ENCODE measurements around the gene GPR65.
"Not testable (repeated sequence)": the region's sequence is repeated elsewhere in the genome, so short reads cannot be mapped to it uniquely, and the experiment has no call there.

GPR65 gene

DNA sequence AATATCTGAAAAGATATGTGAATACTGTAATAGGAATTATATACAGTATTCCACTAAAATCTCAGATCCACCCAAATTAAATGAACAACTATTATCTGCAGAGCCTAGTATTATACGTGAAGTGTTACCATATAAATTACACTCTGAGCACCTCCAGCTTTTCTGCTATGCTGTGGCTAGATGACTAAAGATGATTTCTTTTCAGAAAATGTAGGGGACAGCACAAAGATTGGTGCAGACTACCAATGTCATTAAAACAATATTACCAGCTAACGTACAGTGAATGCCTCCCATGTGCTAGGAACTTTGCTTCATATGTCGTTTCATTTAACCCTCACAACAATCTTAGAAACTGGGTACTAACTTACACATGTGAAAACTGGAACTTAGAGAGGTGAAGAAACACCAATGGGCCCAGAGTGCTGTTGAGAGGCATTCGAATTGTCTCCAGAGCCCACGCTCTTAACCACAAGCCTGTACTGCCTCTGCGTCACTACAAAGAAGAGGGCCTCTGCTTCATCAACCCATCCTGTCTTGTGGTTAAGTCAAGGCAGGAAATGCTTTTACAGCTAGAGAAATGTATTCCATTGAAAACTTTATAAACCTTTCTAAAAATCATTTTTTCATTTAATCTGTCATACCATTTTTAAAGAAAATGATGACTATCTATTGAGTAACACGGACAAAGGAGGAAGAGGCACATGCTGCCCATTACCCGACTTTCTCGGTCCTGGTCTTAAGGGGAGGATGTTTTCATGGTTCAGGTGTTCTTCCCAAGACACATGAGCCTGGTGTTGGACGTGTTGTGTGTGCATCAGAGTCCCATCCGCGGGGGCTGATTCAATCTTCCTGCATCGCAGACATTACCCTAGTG, 1.3 kb downstream of the GPR65 start:
- DNase-seq: no peak

GRCh38 chr14:88007608-88008007, 2.7 kb downstream of the GPR65 start:
- DNase-seq: no peak

DNA sequence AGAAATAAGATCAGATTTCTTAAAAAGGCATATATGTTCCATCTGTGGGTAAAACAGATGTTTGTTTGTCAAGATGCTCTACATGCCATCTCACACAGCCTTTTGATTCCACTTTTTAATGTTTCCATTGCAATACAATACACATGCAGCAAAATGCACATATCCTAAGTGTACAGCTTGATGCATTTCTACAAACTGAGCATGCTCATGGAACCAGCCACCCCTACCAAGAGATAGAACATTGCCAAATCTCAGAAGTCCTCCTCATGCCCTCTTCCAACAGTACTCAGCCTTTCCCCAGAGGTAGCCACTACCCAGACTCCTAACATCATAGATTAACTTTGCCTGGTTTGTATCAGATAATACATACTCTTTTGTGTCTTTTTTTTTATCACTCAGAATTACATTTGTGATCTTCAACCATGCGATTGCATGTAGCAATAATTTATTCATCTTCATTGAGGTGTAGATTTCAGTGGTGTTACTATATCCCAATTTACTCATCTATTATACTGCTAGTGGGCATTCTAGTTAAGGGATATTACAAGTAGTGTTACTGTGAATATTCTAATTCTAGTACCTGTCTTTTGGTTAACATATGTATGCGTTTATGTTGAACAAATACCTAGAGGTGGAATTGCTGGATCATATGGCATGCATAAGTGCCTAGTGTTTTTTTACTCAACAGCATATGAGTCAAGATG, 3.3 kb downstream of the GPR65 start:
- no peak for DNase-seq

- no peak for DNase-seq
Observed at GRCh38 chr14:88009486-88009885, 4.6 kb downstream of the GPR65 start.

GRCh38 chr14:88010331-88010730, 5.4 kb downstream of the GPR65 start:
- DNase-seq: no peak

- DNase-seq: no peak
Observed at GRCh38 chr14:88012495-88012894, 7.6 kb downstream of the GPR65 start.

- peak; percentile 62 for DNase-seq
Observed at GRCh38 chr14:88013750-88014349, 8.9 kb downstream of the GPR65 start.

DNA sequence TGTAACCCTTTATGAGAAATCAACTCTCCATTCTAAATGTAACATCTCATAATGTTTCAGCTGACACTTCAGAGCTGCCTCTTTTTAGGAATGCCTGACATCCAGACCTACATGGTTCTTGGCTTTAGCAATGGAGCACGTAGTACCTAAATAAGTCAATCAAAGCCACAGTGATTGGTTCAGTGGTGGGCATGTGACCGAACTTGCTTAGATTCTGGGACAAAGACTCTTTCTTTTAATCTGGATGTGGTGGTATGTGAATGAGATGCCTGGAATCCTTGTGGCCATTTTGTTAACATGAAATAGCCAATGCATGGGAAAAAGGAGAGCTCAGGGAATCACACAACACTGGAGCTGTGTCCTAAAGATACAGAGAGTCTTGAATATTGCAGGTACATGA, 11.8 kb downstream of the GPR65 start:
- DNase-seq: no peak

- DNase-seq: no peak
Observed at GRCh38 chr14:88017535-88017934, 12.6 kb downstream of the GPR65 start.

GRCh38 chr14:88023658-88024187, 18.8 kb downstream of the GPR65 start:
- DNase-seq: no peak

DNA sequence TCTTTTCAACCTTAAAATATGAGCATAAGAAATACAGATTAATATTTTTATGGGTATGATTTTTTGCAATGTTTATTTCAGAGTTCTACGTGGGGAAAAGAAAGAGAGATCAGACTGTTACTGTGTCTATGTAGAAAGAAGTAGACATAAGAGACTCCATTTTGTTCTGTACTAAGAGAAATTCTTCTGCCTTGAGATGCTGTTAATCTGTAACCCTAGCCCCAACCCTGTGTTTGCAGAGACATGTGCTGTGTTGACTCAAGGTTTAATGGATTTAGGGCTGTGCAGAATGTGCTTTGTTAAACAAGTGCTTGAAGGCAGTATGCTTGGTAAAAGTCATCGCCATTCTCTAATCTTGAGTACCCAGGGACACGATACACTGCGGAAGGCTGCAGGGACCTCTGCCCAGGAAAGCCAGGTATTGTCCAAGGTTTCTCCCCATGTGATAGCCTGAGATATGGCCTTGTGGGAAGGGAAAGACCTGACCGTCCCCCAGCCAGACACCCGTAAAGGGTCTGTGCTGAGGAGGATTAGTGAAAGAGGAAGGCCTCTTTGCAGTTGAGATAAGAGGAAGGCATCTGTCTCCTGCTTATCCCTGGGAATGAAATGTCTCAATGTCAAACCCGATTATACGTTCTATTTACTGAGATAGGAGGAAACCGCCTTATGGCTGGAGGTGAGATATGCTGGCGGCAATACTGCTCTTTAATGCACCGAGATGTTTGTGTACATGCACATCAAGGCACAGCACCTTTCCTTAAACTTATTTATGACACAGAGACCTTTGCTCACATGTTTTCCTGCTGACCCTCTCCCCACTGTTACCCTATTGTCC, 19.5 kb downstream of the GPR65 start:
- not testable (repeated sequence) for DNase-seq

DNA sequence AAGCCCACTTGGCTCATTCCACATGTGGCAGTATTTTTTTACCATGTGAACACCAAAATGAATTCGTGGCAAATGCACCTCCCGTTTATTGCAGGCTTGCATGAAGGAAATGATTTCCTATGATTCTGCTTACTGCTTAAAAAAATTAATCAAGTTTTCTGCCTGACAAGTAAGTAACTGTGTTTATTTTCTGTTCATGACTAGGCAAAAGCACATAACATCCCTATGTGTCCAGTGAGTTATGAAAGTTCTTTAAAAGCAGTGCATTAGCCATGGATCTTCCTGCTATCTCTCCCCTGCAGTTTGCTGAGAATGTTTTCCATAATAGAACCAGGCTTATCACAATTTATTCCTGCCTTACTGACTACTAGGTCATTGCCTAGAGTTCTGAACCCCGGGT, 20.4 kb downstream of the GPR65 start:
- no peak for DNase-seq

DNA sequence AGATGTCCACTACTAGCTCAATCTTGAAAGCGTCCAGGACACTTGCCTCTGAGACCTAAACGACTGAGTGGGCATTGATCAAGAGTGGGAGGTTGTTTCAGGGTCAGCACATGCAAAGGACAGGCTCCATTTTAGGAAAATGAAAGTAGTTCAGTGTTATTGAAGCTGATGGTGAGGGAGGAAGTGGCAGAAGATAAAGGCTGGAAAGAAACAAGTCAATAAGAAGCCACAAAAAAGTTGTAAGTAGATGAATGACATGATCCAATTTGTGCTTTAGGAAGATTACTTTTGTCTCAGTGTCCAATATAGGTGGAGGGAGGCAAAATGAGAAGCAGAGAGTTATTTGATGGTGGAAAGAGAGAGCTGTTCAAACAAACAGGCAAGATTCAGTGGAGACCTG, 22.0 kb downstream of the GPR65 start:
- no peak for DNase-seq

- no peak for DNase-seq
Observed at GRCh38 chr14:88029500-88029899, 24.6 kb downstream of the GPR65 start.

- DNase-seq: no peak
Observed at GRCh38 chr14:88030079-88030478, 25.1 kb downstream of the GPR65 start.

DNA sequence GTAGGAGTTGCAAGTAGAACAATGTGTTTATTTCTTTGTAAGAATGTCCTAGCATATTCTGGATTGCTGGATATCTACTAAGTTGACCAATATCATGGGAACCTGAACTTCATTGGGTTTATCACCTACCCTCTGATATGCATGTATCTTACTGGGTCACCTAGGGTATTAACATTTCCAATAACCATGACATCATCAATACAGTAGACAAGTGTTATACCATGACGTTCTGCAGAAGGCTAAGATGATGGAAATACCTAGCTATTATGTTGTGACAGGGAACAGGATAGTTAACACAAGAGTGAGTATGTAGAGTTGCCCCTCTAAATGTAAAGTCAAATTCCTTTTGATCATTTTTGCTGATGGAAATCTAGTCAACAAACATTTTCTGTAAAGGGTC, 26.0 kb downstream of the GPR65 start:
- DNase-seq: no peak

GRCh38 chr14:88032373-88032772, 27.4 kb downstream of the GPR65 start:
- no peak for DNase-seq

DNA sequence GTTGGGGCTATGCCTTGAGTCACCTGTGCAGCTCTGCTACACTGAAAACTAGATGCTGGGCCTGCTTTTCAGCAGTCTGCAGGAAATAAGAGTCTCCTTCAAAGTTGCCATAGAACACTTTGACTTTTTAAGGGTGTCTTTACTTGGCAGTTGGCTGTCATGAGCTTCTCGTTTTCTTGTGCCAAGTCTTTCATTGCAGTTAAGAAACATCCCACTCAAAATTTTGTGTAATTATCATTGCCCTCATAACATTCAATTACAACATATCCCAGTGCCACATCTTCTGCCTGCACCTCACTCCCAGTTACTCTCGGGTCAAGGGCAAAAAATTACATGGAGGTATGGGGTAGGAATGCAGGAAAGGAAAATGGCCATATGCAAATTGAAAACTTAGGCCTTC, 29.1 kb downstream of the GPR65 start:
- no peak for DNase-seq

GRCh38 chr14:88036422-88036821, 31.5 kb downstream of the GPR65 start:
- no peak for DNase-seq

- DNase-seq: no peak
Observed at GRCh38 chr14:88037325-88037724, 32.4 kb downstream of the GPR65 start.

DNA sequence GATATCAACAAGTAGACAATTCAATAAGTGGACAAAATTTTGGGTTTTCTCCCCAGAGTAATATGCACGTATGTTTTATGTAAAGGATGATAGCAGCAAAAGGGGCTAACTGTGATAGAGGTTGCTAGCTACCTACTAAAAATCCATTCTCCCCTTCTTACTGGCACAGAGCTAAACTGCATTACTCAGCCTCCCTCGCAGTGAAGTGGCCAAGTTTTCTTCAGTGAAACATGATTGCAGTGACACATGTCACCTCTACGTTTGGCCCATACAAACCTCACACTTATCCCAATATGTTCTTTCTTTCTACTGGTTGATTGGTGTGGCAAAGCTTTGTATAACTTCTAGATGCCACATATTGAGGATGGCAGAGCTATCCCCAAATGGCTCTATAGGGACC, 34.3 kb downstream of the GPR65 start:
- DNase-seq: no peak

DNA sequence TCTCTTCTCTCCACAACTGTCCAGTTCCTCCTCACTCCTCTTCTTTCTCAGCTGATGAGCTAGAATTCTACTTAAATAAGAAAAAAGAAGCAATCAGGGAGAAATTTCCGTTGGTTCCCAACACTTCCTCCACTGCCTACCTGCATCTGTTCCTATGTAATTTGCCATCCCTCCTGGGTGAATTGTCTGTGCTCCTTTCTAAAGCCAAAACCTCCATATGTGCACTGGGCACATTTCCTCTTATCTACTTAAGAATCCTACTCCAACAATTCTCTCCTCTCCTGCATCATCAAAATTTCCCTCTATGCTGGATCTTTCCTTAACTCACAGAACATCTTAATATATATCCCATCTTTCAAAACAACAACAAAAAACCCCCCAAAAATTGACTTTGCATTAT, 35.2 kb downstream of the GPR65 start:
- no peak for DNase-seq

Data from NCI-H2171 (cell line).